A549 (cell line): ENCODE measurements around the gene EDN1. TPM values are rescaled to one million over a fixed set of nuclear protein-coding genes. Genes with fewer than 3 reads are reported as not detected.

Experiments
- ATAC-seq, 2 experiments: fragments of 200-7000 bp in 1 of 2; fragments of >200 bp in 1 of 2; cut with Nextera tagmentation in 1 of 2; cut with Tn5 transposase in 1 of 2; 3 replicates each; pipeline versions ENCODE4 v1.8.0 to v1.9.1; 2018 to 2020; ENCODE audit warnings: mild to moderate bottlenecking in 1 of 2, moderate library complexity in 1 of 2
- CTCF ChIA-PET: fragments of 300-600 bp; sonication (Branson Sonifier 250); formaldehyde crosslinking; extraction: SDS; loops from one replicate; lab custom pipeline; 2021; ENCODE audit warnings: antibody characterized with exemption, inconsistent platforms; lab: Yijun Ruan, JAX
- POLR2A ChIA-PET: fragments of 350-600 bp; formaldehyde crosslinking; extraction: SDS; loops from one replicate; lab custom pipeline; 2021; ENCODE audit warnings: antibody characterized with exemption, inconsistent platforms; lab: Yijun Ruan, JAX
- DNase-seq, 2 experiments: peaks; one replicate each; pipeline versions ENCODE4 v3.0.0 to v3.0.0-alpha.2; 2011 to 2016; ENCODE audit warnings: low read depth in 1 of 2, low spot score in 1 of 2
- FAIRE-seq: peaks from 2 replicates; lab custom pipeline; 2011; peaks lifted over from hg19 to GRCh38; lab: Jason Lieb, UNC
- H3K27ac ChIP-seq, 2 experiments: fragments of >200 bp; sonication (Bioruptor Twin); formaldehyde crosslinking; 3 replicates each; pipeline ENCODE4 v1.5.1; 2016 to 2017
- H3K4me1 ChIP-seq: fragments of >200 bp; sonication (Bioruptor Twin); formaldehyde crosslinking; 3 replicates; pipeline ENCODE4 v1.6.1; 2016
- H3K4me2 ChIP-seq: fragments of >200 bp; sonication (Bioruptor Twin); formaldehyde crosslinking; 3 replicates; pipeline ENCODE4 v1.6.1; 2016
- H3K4me3 ChIP-seq: fragments of >200 bp; sonication (Bioruptor Twin); formaldehyde crosslinking; 3 replicates; pipeline ENCODE4 v1.5.1; 2016
- H3K9me3 ChIP-seq: fragments of >200 bp; sonication (Bioruptor Twin); formaldehyde crosslinking; 3 replicates; pipeline ENCODE4 v1.6.1; 2016
- ATOH8 ChIP-seq: fragments of 250-450 bp; sonication (Bioruptor Pico); IDR thresholded peaks from 2 replicates; pipeline ENCODE4 v1.5.0; 2020; ENCODE audit warnings: low read depth, mild to moderate bottlenecking, moderate library complexity
- BHLHE40 ChIP-seq: IDR thresholded peaks from 2 replicates; pipeline ENCODE4 v1.6.1; 2012; ENCODE audit warnings: low read depth, low read length, inconsistent platforms
- CBX2 ChIP-seq: fragments of 200-600 bp; sonication (generic); IDR thresholded peaks from 2 replicates; pipeline ENCODE4 v1.6.1; 2016; ENCODE audit warnings: low read depth, mild to moderate bottlenecking, borderline replicate concordance
- CEBPB ChIP-seq, 2 experiments: fragments of >200 bp in 1 of 2; sonication (Bioruptor Twin) in 1 of 2; formaldehyde crosslinking in 1 of 2; IDR thresholded peaks; 2 replicates each; pipeline ENCODE4 v1.6.1; 2012 to 2016
- CHD2 ChIP-seq: fragments of 150-350 bp; IDR thresholded peaks from 2 replicates; pipeline ENCODE4 v1.6.1; 2014; ENCODE audit warnings: low read length; ENCODE audit not compliant: partially characterized antibody
- EHF ChIP-seq: fragments of 250-450 bp; sonication (Bioruptor Pico); IDR thresholded peaks from 2 replicates; pipeline ENCODE4 v1.5.0; 2020; ENCODE audit warnings: mild to moderate bottlenecking
- EHMT2 ChIP-seq: fragments of 200-600 bp; sonication (generic); IDR thresholded peaks from 2 replicates; pipeline ENCODE4 v1.6.1; 2016; ENCODE audit warnings: antibody characterized with exemption, low read depth, mild to moderate bottlenecking, moderate library complexity
- ESRRA ChIP-seq: fragments of 150-350 bp; IDR thresholded peaks from 2 replicates; pipeline ENCODE4 v1.6.1; 2014; ENCODE audit warnings: mild to moderate bottlenecking, low read length, borderline replicate concordance
- FOSL2 ChIP-seq, 2 experiments: fragments of 450-650 bp in 1 of 2; fragments of >200 bp in 1 of 2; sonication (Bioruptor Twin) in 1 of 2; formaldehyde crosslinking; IDR thresholded peaks; 2 replicates each; pipeline versions ENCODE4 v1.5.0 to v1.6.1; 2016 to 2020; ENCODE audit warnings: mild to moderate bottlenecking in 1 of 2, moderate library complexity in 1 of 2
- FOXS1 ChIP-seq: fragments of 250-450 bp; sonication (Bioruptor Pico); IDR thresholded peaks from 2 replicates; pipeline ENCODE4 v1.5.0; 2020; ENCODE audit warnings: mild to moderate bottlenecking, moderate library complexity
- HEYL ChIP-seq: fragments of 250-450 bp; sonication (Bioruptor Pico); IDR thresholded peaks from 2 replicates; pipeline ENCODE4 v1.8.0; 2021; ENCODE audit warnings: mild to moderate bottlenecking, moderate library complexity
- HOXB13 ChIP-seq: fragments of 250-450 bp; sonication (Bioruptor Pico); IDR thresholded peaks from 2 replicates; pipeline ENCODE4 v1.5.0; 2020; ENCODE audit warnings: low read depth, mild to moderate bottlenecking, moderate library complexity
- JUN ChIP-seq, 2 experiments: fragments of >200 bp; sonication (Bioruptor Twin); formaldehyde crosslinking; IDR thresholded peaks; 2 replicates in 1 of 2; 3 replicates in 1 of 2; pipeline ENCODE4 v1.6.1; 2016 to 2017
- JUNB ChIP-seq: fragments of >200 bp; sonication (Bioruptor Twin); formaldehyde crosslinking; IDR thresholded peaks from 2 replicates; pipeline ENCODE4 v1.6.1; 2016
- NPAS2 ChIP-seq: fragments of 250-450 bp; sonication (Bioruptor Pico); IDR thresholded peaks from 2 replicates; pipeline ENCODE4 v1.8.0; 2022; ENCODE audit warnings: mild to moderate bottlenecking, moderate library complexity, borderline replicate concordance
- PBX3 ChIP-seq: IDR thresholded peaks from 2 replicates; pipeline ENCODE4 v1.6.1; 2012
- RCOR1 ChIP-seq: fragments of 150-350 bp; IDR thresholded peaks from 2 replicates; pipeline ENCODE4 v1.6.1; 2014; ENCODE audit warnings: antibody characterized with exemption, low read length, low read depth
- SMC3 ChIP-seq: fragments of >200 bp; sonication (Bioruptor Twin); formaldehyde crosslinking; IDR thresholded peaks from 3 replicates; pipeline ENCODE4 v1.6.1; 2018; ENCODE audit warnings: inconsistent platforms
- TP53 ChIP-seq: fragments of 250-450 bp; sonication (Bioruptor Pico); IDR thresholded peaks from 2 replicates; pipeline ENCODE4 v1.5.0; 2021; ENCODE audit warnings: mild to moderate bottlenecking, moderate library complexity
- ZC3H11A ChIP-seq: fragments of 450-650 bp; IDR thresholded peaks from 2 replicates; pipeline ENCODE4 v1.6.1; 2014; ENCODE audit warnings: antibody characterized with exemption, mild to moderate bottlenecking
- ZFP36 ChIP-seq: fragments of 450-650 bp; IDR thresholded peaks from 2 replicates; pipeline ENCODE4 v1.6.1; 2014; ENCODE audit warnings: borderline replicate concordance; ENCODE audit not compliant: partially characterized antibody
- ZNF302 ChIP-seq: fragments of 250-450 bp; sonication (Bioruptor Pico); IDR thresholded peaks from 2 replicates; pipeline ENCODE4 v1.9.0; 2021; ENCODE audit warnings: inconsistent platforms, mild to moderate bottlenecking, moderate library complexity
- WGBS: methylation state at CpG from one replicate; pipeline ENCODE4 v1.1.6; 2017; ENCODE audit errors: missing lambda C conversion rate; 5-methylcytosine and 5-hydroxymethylcytosine counted together
- polyA plus RNA-seq, 4 experiments: library from polyadenylated mRNA; depleted of rRNA in 3 of 4; stranded (reverse); fragments of >200 nt; fragmentation: RNase III in 1 of 4; extraction: RNeasy Plus Mini Kit Qiagen cat#74134 plus additional on column Dnase treatment in 1 of 4; gene quantifications; 2 replicates in 3 of 4; 3 replicates in 1 of 4; pipeline ENCODE4 v1.2.3, GENCODE V29; 2011 to 2017
- TF ChIP-seq, protein P1 (sequence below): IDR thresholded peaks from 2 replicates; pipeline ENCODE4 v1.6.1; 2012; ENCODE audit warnings: low read depth, borderline replicate concordance

EDN1 gene
- polyA plus RNA-seq, 2 of the 4 experiments (the other 2 are of a cell fraction): 33.5 to 87.4 TPM

GRCh38 chr6:12261502-12261901 lies 28.7 kb upstream of the EDN1 start:
- FAIRE-seq: no peak

DNA sequence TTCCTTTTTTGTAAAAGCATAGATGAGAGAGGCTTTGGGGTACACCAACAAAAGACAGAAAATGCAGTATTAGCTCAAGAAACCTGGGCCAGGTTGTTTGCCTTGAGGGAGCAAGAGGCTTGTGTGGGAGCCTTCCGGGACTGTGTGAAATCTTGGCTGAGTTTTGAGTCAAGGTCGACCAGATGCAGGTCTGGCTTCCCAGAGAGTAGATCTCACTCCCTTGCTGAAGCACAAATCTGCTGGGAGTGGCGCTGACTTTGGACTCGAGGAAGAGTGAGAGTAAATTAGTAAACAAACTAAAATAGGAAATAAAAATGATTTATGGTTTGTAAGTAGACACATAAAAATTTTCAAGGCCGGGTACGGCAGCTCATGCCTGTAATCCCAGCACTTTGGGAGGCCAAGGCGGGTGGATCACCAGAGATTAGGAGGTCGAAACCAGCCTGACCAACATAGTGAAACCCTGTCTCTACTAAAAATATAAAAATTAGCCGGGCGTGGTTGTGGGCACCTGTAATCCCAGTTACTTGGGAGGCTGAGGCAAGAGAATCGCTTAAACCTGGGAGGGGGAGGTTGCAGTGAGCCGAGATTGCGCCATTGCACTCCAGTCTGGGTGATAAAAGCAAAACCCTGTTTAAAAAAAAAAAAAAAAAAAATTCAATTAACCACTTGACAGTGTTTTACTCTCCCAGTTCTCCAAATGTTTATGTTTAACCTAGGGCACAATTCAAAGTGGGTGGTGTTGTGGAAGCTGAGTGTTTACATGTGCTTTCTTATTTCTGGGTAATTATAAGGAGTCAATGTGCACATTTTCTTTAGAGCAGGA lies 27.7 kb upstream of the EDN1 start:
- ATAC-seq: no peak
- H3K9me3 ChIP-seq: no peaks in the 10 kb centered on the region
- H3K4me3 ChIP-seq: no peak overlapping the region
- POLR2A ChIA-PET: no interaction called here
- 75% methylated on average over 13 of the region's 13 CpGs for WGBS
- TF ChIP-seq CBX2: no peak
- no peak for TF ChIP-seq NPAS2 (CRISPR knock-in tag)
- TF ChIP-seq SMC3: no peak
- TF ChIP-seq, protein P1, sequence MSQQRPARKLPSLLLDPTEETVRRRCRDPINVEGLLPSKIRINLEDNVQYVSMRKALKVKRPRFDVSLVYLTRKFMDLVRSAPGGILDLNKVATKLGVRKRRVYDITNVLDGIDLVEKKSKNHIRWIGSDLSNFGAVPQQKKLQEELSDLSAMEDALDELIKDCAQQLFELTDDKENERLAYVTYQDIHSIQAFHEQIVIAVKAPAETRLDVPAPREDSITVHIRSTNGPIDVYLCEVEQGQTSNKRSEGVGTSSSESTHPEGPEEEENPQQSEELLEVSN: no peak
- TF ChIP-seq BHLHE40: no peak
- no peak for TF ChIP-seq CHD2
- TF ChIP-seq ATOH8 (CRISPR knock-in tag): no peak
- no peak for TF ChIP-seq JUN (IDR thresholded peaks at IDR 0.05)
- no peak for TF ChIP-seq ESRRA
- TF ChIP-seq FOSL2 (IDR thresholded peaks at IDR 0.05): no peak
- TF ChIP-seq FOSL2 (CRISPR knock-in tag; IDR thresholded peaks at IDR 0.05): no peak
- no peak for TF ChIP-seq PBX3
- TF ChIP-seq JUNB: no peak
- TF ChIP-seq EHMT2: no peak
- no peak for TF ChIP-seq EHF
- no peak for TF ChIP-seq ZFP36
- TF ChIP-seq ZC3H11A: no peak
- TF ChIP-seq CEBPB (IDR thresholded peaks at IDR 0.05): no peak
- TF ChIP-seq TP53: no peak
- TF ChIP-seq RCOR1: no peak
- no peak for DNase-seq
- H3K4me1 ChIP-seq: peaks cover 16% of the 10 kb centered on the region; the same call in 2 of the 3 replicates
- H3K27ac ChIP-seq: no peak overlapping the region
- no peak for FAIRE-seq
- CTCF ChIA-PET: no interaction called here
- H3K4me2 ChIP-seq: no peak overlapping the region

More at GRCh38 chr6:12261502-12261901, 28.7 kb upstream of the EDN1 start:
- Histone ChIP-seq H3K4me1 (peaks cover 16% of the 10 kb centered on the region; the same call in 2 of the 3 replicates), H3K4me3 (no peak overlapping the region), H3K4me2 (no peak overlapping the region), H3K27ac (no peak overlapping the region), H3K9me3 (no peaks in the 10 kb centered on the region)
- ATAC-seq: no peak
- TF ChIP-seq HOXB13 (CRISPR knock-in tag): no peak
- TF ChIP-seq CHD2: no peak
- TF ChIP-seq HEYL: no peak
- no peak for TF ChIP-seq RCOR1
- no peak for TF ChIP-seq ZNF302
- TF ChIP-seq BHLHE40: no peak
- TF ChIP-seq FOXS1 (CRISPR knock-in tag): no peak
- POLR2A ChIA-PET: no interaction called here
- CTCF ChIA-PET: interaction anchor here (1.0 kb wide), 1 partner anchor 26 kb away, joined by 4 read pairs; no protein-coding TSS in a partner anchor
- no peak for DNase-seq
- 82% methylated on average over 7 of the region's 7 CpGs for WGBS
